Measurements from ENCODE around the gene FRS3. TPM values are rescaled to one million over a fixed set of nuclear protein-coding genes. Genes with fewer than 3 reads are reported as not detected.

Gene FRS3
- total RNA-seq, 1 experiment from 2014 or later, result 3.4 TPM

DNA sequence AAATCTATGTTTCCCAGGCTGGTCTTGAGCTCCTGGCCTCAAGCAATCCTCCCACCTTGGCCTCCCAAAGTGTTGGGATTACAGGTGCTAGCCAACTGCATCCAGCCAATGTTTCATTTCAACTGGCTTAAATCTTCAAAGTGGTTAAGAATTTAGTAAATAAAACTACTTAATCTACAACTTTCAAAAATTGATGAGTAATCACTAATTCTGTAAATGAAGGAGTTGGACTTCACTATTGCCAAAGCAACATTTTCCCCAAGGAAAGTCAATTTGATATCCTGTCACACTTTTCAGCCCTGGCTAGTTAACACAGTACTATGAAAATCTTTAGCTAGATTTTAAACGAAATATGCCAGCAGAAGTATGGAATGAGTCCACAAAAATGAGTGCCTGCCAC, 11.6 kb upstream of the FRS3 start:
- no peak for DNase-seq (ENCODE audit: low read depth)

DNA sequence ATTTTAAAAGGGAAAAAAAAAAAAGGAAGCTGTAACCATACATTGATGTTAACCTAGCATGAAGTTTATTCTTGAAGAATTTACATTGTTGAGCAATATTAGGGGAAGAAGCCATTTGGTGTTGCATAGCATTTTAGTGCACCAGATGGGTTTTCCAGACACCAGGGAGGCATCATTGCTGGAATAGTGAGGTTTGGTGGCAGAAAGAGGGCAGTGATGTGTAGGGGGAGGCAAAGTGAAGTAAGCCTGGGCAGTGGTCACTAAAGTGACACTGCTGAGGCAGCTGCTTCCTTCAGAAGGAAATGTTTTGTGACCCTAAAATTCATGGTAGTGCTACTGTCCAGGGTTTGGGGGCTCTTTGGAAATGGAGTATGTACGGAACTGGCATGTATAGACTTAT, 10.3 kb upstream of the FRS3 start:
- DNase-seq (ENCODE audit: low read depth), result no peak

GRCh38 chr6:41789390-41789724, 9.7 kb upstream of the FRS3 start:
- DNase-seq (ENCODE audit: low read depth), result no peak

- peak; percentile 91 for DNase-seq (ENCODE audit: low read depth)
Observed at GRCh38 chr6:41787219-41787917, 7.7 kb upstream of the FRS3 start, which contains the start of gene TOMM6. TSS of gene TOMM6 (plus strand) at chr6:41787694. CDS start at chr6:41787698, 4 bp downstream.

DNA sequence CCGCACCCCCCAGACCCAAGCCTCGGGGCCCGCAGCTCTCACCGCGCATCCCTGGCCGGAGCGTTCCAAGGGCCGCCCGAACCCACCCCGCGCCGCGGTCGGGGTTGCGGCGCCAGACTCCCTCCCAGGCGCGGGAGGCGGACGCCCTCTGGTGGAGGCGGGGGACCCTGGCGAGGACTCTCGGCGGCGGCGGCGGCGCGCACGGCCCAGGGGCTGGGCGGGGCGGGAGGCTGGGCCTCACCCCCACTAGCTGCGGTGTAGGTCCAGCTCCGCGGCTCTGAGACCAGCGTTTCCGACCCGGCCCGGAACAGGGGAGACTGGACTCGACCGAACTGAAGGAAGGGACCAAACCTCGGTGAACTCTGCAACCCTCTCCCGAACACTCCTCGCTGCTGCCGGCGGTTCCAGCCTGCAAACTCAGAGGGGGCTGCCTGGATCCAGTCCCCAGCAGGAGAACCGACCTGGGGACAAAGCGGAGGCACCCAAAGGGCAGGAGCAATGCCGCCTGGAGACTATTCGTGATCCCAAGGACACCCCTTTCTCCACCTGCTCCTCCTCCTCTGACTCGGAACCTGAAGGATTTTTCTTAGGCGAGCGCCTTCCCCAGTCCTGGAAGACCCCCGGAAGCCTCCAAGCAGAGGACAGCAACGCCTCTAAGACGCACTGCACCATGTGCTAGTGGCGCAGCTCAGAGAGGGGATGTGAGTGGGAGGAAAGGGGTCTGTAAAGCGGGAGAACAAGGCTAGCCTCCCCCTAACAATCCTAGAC, 6.9 kb upstream of the FRS3 start:
- peak; percentile 66 for DNase-seq (ENCODE audit: low read depth)

GRCh38 chr6:41785689-41786450, 6.2 kb upstream of the FRS3 start:
- no peak for DNase-seq (ENCODE audit: low read depth)

- DNase-seq (ENCODE audit: low read depth), result no peak
Observed at GRCh38 chr6:41785254-41785653, 5.6 kb upstream of the FRS3 start.

DNA sequence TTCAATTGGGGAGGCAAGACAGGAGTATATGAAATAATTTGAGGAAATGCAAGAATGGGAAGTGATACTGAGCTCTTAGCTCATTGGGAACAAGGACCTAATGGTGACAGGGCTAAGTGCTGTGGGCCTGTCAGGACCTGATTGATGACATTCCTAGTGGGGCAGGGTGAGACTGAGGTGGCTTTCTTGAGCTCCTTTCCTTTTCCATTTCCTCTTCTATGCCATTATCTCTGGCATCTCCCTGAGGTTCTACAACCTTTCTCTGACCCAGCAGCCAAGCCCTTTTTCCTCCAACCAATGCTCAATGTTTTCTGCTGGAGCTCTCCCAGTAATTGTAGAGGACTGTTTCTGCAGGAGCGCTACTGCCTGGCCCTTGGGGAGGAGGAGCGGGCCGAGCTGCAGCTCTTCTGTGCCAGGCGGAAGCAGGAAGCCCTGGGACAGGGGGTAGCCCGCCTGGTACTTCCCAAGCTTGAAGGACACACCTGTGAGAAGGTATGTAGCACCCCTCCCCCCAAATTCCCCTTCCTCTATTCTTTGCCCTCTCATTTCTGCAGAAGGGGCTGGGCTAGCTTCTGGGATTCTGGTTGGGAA, 5.0 kb upstream of the FRS3 start:
- no peak for DNase-seq (ENCODE audit: low read depth)

GRCh38 chr6:41783106-41783780, 3.5 kb upstream of the FRS3 start:
- no peak for DNase-seq (ENCODE audit: low read depth)

DNA sequence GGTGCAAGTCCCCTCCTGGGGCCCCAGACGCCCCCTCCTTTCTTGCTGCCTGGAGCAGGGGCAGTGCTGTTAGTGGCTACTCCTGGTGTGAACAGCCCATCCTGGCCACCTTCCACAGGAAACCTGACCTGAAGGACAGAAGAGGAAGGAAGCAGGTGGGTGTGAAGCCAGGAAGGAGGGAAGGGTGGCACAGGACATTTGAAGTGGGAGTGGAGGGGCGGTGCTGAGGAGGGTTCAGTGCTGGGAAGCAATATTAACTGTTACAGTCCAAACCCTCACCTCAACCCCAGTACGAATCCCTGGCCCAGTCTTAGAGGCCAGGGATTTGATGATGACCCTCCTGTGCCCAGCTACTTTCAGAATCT, 1.6 kb upstream of the FRS3 start:
- DNase-seq (ENCODE audit: low read depth), result no peak

GRCh38 chr6:41780551-41781365, 1.1 kb upstream of the FRS3 start, which contains the start of gene PRICKLE4:
TSS of gene PRICKLE4 (plus strand) at chr6:41780782. CDS start at chr6:41783474, 2,692 bp downstream.
- DNase-seq (ENCODE audit: low read depth), result peak; percentile 46

- DNase-seq (ENCODE audit: low read depth), result no peak
Observed at GRCh38 chr6:41779336-41779735, 364 bp downstream of the FRS3 start.

DNA sequence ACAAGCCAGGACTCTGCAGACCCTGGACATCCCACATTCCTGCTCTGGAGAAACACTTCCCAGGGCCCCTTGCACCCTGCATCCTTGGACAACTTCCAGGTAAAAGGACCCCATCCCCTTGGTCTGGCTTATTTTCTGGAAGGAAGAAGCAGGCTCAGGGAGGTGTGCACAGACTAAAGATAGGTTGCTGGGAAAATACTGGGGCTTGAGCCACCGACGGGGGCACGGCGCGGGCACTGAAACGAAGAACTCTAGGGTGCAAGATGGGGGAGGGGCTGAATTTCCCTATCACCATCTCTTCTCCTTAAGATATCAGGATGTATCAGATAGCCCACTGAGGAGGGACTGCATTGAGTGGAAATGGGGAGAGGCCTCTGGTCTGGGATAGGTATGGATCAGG, 805 bp downstream of the FRS3 start:
- no peak for DNase-seq (ENCODE audit: low read depth)

DNA sequence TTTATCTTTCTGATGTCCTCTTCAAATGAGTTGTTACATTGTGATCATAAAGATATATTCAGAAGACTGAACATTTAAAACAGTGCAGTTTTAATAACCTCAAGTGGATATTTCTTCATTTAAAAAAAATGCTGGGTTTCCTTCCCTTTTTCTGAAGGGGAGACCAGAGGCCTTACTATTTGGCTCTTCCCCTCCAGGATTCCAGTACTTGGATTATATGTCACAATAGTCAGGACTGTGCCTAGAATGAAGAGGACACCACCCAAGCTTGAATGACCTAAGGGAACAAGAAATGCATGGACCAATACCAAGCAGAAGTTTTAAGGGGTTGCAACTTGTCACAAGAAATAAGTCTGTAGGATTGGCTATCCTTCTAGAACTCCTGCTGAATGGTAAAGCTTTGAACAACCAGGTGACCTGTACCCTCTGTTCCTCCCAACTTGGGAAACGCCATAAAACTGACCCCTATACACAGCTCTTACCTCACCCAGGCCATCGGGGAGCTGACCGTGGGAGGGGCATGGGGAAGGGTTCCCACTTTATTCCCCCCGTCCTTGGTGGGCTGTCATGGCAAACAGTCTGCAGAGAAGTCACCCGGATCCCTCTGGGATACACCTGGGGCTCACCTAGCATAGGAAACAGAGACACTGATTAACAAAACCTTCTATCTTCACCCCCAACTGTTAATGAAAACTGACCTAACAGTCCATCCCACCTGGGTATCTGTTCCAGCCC, 2.0 kb downstream of the FRS3 start:
- DNase-seq (ENCODE audit: low read depth), result no peak

DNA sequence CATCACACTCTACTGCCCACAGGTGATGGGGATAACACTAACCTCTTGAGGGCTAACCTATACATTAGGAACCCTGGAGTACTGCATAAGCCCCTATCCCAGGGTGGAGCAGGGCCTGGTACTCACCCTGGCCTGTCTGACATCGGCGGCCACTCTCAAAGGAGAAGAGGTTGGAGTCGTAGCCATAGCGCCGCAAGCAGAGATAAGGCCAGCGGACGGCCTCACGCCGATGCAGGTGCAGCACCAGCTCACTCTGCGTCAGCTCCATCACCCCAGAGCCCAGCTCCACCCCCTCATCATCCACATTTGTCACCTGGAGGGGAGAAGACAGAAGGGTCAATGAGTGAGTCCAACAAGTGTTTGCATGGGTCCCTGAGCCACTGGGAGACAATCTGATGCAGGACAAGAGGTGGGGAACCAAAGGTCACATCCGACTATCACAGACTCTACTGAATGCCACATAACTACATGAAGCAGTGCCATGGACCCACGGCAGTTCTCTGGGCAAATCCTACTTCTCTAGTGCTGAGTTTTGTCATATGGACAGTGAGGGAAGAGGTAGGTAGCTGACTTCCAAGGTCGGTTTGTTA, 4.3 kb downstream of the FRS3 start:
- no peak for DNase-seq (ENCODE audit: low read depth)

DNA sequence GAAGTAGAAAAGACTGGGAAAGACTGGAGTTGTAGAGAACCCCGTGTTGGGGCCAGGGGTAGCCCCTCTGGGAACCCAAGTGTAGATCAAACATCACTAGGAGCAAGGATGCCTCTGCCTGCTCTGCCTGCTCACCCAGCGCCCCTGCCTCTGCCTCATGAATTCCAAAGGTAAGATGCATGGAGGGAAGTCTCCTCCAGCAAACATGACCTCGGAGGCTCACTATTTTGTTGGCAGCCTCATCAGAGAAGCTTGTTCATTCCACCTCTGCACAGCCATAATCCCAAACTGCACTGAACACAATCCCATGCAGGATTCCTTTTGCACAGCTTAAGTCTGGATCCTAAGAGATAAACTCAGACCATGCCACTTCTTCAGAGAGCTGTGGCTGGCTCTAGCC, 4.9 kb downstream of the FRS3 start:
- no peak for DNase-seq (ENCODE audit: low read depth)

DNA sequence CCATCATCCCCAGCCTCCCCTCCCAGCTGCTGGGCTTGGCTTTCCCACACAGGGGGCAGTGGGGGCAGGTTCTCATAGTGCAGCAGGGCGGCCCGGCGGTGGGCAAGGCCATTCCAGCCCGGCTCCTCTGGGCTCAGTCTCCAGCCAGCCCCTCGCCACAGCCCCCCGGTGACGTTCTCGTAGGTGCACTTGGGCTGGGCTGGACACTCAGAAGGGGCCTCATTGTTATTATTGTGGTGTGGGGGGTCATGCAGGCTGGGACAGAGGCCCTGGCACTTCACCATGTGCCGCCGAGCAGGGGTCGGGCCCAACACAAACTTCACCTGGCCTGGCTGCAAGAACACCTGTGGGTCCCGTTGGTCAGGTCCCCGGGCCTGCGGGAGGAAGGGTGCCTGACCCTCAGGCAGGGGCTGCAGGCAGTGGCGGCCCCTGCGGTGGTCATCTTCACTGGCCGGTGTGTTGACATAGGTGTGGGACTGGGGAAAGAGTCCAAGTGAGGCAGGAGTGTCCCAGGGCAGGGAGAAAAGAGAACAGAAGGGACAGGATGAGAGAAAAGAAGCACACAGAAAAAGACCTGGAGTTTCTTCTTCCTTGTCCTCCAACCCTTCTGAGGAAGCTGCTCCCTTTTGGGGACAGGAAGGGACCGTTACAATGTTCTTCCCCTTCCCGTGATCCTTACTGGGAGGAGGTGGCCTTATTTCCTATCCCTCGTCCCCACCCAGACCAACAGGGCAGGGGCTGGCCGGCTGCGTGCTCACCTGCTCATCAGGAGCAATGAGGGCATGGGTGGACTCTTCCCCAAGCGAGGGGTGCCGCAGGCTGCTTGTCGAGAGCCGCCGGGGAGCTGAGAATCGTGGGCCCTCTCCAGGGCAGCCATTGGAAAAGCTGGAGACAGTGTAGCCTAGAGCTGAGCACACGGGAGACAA, 8.4 kb downstream of the FRS3 start:
- DNase-seq (ENCODE audit: low read depth), result no peak

GRCh38 chr6:41770381-41771057, 9.2 kb downstream of the FRS3 start:
- no peak for DNase-seq (ENCODE audit: low read depth)
